Stimulated activated CD4-positive, alpha-beta T cell treated with anti-CD3 and anti-CD28 coated beads, Interleukin-15, amount 100 ng/mL, for 48 hours (primary cell): Measurements from ENCODE around the gene FLNB.
"Not testable (repeated sequence)": the region's sequence is repeated elsewhere in the genome, so short reads cannot be mapped to it uniquely, and the experiment has no call there.

Experiments used
- DNase-seq, 2 donors: peaks; one replicate each; pipeline ENCODE4 v3.0.0-alpha.2; 2020; ENCODE audit warnings: low read depth in 2 of 2

FLNB gene

DNA sequence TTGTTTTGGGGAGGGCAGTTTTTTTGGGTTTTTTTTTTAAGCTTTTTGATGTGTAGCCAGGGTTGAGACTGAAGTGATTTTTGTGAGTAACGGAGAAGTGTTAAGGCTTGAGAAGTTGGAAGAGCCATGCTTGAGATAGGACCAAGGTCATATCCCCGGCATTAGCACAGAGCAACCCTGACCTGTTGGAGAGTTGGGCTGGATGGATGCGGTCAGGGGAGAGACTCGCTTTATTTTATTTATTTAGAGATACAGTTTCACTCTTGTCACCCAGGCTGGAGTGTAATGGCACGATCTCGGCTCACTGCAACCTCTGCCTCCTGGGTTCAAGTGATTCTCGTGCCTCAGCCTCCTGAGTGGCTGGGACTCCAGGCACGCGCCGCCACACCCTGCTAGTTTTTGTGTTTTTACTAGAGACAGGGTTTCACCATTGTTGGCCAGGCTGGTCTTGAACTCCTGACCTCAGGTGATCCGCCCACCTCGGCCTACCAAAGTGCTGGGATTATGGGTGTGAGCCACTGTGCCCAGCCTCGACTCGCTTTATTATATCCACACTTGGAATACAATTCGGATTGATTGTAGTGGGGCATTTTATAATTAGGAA is 43.5 kb downstream of the FLNB start:
- DNase-seq = not testable (repeated sequence)

DNA sequence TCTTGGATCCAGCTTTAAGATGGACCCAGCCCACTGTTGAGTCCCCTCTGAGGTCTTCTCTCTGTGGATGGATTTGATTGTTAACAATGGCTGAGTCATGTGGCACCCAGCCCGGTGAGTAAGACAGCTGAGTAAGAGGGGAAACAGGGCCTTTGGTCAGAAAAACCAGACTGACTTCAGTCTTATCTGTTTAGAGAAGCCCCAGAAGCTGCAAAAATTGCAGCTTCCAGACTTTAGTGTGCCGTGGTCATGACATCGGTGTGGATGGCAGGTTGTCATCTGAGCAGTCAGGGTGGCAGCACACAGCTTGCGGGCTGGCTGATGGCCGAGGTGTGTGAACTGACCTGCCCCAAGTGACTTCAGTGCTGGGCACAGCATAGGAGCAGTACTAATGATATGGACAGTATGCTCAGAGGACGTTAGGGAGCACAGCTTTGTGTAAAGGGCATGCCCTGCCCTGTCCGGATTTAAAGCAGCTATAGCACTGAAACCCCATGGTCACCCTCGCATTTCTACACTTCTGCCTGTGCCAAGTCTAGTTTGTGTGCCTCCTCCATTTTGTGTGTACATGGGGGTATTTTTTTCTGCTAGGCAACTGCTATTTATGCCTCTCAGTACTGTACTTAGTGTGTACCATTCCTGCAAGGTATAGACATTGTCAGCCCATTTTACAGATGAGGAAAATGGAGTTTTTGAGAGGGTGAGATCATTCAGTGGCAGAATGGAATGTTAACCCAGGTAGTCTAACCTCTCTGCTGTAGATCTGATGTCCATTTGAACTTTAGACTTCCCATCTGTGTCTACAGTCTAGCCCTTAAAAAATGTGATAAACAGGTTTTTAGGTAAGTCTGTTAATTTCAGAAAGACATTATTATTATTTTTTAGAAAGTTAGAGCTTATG is 44.4 kb downstream of the FLNB start:
- peak; percentile 38 to 43 for DNase-seq

DNA sequence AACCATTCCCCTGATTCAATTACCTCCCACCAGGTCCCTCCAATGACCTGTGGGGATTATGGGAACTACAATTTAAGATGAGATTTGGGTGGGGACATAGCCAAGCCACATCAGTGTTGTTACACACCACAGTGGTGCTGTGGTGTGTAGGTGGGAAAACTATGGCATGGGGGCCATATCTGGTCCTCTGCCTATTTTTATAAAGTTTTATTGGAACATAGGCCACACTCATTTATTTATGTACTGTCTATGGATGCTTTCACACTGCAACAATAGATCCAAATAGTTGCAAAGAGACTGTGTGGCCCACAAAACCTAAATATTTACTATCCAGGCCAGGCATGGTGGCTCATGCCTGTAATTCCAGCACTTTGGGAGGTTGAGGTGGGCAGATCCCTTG is 46.4 kb downstream of the FLNB start:
- no peak for DNase-seq

DNA sequence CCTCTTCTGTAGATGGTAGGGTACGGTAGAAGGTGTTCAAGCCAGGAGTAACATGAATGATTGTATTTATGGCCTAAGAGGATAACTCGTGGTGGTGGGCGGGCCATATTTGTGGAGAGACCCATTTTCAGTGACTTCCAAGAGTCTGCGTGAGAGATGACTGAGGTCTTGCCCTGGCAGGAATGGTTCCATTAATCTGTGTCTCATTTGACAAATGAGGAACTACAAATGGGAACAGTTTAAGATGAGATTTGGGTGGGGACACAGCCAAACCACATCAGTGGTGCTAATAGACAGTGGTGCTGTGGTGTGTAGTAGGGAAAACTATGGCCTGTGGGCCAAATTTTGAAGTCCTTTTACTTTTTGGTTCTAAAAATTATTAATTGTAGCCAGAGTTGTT is 47.1 kb downstream of the FLNB start:
- DNase-seq = no peak

DNA sequence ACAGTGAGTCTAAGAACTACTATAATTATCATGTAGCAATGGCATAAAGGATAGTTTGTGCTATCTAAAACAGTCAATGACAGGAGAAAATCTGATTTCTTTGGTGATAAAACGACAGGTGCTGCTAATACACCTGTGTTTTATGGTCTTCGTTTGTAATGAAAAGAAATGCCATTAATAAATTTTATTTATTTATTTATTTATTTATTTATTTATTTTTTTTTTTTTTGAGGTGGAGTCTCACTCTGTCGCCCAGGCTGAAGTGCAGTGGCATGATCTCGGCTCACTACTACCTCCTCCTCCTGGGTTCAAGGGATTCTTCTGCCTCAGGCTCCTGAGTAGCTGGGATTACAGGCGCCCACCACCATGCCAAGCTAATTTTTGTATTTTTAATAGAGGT is 47.7 kb downstream of the FLNB start:
- not testable (repeated sequence) for DNase-seq

DNA sequence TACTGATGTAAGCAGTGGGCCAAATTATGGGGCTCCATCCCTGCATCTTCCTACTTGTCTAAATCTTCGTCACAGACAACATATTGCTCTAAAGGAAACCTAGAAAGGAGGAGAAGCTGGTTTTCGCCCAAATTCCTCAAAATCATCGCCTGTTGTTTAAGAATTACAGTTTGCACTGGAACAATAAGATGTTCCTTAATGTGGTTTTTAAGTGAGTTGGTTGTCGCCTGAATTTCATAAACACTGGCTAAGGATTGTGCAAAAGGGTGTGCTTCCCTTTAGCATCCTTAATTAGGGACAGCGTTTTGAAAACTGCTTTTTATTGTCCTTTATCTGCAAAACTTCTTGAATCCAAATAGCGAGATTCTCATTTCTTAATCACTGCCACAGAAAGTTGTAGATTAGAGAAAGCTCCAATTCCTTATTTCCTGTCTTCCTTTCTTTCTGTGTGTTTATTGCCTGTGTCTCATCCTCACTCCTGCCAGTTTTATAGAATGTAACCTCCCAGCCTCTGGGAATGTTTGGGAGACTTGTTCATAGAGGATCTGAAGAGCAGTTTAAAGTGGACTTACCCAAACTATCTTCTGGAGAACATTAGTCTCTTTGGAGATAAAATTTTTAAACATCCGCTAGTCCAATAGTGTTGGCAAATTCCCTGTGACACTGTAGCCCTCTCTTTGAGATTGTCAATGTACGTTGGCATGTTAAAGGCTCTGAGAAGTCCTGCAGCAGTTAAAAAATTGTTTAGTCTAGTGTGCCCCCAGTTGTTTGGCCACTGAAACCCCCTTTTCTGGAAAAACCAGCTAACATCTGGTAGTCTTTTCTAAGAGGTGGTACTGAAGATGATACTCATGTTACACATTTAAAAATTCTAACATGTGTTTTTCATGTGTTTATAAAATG is 50.4 kb downstream of the FLNB start:
- DNase-seq = no peak

DNA sequence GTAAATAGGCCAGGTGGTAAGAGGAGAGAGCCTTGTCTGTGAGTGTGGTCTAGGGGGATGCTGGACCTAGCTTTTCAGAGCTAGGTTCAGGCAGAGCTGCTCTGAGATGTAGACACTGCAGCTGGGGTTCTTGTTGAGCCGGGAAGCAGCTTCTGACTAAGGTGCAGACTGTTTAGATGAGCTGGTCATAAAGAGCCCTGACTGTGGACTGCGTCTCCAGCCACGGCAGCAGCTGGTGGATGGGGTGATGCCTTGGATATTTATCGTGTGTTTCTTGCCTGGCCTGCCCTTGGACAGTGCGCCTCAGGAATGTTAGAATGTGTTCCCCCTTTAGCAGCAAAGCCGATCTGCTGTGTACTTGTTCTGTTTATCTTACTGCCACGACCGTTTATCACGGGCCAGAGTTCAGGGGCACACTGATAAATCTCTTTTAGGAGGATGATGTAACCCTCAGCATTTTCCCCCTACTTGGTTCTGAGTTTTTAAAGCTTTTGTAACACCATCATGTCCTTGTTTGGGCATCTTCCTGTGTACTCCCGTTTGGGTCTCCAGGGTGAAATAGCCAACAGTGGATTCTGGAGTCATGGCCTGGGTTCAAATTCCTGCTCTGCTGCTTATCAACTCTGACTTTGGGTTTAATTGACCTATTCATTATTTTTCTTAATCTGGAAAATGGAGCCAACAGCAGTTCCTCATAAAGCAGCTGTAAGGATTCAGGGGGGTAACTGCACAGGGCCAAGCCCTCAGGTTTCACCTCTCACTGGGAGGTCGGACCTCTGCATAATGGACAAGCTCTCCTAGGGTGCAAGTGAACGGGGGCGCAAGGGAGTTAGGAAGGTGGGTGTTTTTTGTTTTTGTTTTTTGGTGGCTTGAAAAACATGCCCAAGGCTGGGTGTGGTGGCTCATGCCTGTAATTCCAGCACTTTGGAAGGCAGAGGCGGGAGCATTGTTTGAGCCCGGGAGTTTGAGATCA is 51.4 kb downstream of the FLNB start:
- no peak for DNase-seq

DNA sequence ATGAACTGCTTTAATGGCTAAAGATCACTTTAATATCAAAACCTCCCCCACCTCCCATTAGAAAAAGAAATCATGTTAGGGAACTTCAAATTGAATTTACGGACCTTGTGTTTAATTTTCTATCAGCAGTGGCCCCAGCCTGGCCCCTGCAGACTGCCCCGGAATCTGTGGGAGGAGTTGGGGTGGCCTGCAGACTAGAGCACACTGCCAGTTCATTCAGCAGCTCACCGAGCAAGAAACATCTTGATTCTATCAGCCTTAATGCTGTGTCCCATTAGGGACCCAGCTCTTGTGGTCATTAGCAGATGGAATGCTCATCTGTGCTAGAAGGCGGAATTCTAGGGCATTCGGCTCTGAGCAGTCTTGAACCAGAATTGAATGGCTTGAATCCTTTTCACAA is 54.2 kb downstream of the FLNB start:
- no peak for DNase-seq

DNA sequence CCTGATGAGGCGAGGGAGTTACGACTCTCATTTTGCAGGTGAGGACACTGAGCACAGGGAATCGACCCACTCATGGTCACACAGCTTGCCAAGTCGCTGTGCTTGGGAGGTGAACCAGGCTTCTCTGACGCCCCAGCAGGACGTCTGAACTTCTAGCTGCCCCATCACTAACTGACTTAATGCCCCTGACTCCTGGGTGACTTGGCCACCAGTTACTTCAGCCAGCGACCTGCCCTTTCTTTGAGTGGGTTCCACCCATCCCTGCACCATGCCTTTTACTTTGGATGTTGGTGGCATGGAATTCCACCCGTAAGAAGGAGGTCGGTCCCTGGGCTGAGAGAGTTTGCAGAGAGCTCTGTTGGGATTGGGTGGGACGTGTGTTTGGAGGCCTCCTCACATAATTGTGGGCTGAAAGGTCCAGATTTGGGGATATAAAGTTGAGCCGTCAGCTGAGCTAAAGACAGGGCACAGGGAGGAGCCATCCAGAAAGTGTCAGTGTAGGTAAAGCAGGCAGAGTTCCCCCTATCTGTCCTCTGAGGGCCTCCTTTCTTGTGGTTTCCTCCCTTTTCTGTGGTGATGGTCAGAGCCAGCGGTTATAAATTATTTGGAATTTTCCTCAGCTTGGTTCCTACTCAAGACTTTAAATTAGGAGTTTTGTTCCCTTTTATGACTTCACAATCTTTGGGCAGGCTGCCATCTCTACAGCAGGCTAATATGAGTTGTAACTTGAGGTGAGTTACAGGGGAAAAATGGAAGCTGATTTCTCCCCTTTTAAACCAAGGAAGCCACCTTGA is 55.0 kb downstream of the FLNB start:
- no peak for DNase-seq

DNA sequence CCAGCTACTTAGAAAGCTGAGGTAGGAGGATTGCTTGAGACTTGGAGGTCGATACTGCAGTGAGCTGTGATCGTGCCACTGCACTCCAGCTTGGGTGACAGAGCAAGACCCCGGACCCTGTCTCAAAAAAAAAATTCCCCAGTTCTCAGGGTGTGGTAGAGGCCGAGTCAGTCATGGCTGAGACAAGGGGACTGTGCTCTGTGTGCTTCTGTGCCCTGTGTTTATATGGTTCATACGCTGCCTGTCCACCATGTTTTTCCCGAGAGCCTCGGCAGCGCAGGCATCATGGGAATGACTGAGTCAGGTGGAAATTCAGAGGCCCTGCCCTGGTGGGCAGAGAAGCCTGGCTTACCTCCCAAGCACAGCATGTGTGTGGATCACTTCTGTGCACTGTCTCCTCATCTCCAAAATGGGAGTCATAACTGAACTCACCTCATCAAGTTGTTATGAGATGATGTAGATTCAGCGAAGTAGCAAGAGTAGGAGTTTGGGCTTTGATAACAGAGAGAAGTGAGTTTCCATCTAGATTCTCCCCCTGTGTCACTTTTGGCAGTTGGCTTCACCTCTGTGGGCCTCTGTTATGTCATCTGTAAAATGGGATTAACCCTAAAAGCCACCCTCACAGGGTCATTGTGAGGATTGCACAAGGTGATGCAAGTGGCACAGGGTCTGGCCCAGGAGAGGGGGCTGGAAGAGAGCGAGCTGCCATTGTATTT is 56.9 kb downstream of the FLNB start:
- DNase-seq = no peak

DNA sequence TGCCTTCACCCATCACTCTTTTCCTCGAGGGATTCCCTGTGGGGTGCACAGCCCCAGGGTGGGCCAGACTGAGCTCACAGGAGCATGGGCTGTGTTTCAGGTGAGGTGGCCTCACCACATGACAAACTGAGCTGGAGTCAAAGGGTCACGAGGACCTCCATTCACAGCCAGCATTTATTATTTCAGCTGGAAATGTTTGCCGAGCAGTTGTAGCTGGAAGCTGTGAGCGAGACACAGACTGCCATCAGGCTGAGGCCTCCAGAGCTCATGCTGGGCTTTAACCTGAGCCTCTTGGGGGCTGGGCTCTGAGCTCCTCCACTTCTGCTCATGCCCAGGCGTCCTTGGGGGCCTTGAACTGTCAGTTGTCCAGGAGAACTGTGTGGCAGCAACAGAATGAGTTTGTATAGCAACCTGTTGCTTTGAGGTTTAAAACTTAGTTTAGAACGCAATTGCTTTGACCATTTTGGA is 57.5 kb downstream of the FLNB start:
- no peak for DNase-seq

DNA sequence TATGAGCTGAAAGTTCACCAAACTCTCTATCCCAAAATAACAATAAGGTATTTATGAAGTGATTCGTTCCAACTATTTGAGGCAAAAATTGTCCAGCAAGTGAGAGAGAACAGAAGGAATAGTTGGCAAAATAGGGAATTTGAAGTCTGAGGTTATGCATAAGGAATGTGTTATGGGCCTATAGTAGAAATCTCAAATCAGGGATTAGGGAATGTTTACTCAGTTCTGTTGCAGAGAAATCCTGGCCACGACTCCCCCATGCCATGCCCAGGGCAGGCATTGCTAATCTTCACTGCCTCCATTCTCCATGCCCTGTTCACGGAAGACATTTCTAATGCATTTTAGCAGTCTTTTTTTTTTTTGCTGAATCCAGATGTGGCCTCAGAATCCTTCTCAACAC is 58.6 kb downstream of the FLNB start:
- DNase-seq = no peak

DNA sequence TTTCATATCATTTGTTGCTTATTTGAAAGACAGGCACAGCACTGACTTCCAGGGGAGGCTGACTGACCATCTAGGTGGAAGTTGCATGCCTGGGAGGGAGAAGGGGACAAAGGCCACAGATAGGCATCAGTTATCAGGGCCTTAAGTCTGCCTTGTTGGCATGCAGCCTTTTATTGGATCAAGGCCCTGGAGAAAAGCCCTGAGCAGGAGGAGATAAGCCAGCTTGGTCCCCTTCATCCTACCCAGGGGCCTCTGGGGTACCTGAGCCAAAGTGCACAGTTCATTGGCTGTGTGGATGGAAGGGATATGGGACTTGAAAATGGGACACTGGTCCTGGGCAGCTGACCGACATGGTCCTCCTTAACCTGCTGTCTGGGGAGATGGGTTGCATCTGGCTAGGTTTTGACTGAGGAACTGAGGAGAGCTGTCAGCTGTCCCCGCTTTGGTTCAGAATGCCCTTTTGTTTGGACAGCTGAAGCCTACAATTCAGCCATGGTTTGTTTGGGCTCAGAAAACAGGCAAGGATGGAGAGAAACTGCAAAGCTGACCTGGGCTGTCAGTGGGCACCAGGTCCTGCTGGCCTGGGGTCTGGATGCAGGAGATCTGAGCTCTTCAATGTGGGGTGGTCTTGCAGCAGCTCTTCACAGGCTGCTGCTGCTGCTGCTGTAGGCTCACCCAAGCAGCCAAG is 60.0 kb downstream of the FLNB start:
- no peak for DNase-seq

DNA sequence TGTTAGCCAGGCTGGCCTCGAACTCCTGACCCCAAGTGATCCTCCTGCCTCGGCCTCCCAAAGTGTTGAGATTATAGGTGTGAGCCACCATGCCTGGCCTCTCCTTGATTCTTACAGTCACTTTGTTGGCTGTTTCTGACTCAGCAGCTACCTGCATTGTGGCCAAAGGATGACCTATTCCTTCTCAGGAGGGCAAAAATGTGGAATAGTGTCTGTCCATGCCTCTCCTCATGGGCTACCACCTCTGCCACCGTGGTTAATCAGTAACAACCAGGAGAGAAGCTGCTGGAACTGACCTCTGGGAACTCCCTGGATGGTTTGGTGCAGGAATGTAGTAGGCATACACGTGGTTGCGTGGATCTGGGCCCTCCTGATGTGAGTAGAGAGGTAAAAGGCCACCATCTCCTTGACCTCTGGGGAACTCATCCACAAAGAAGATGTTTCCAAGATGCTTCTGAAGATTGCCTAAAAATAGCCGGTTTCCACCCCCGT is 63.3 kb downstream of the FLNB start:
- DNase-seq = no peak

DNA sequence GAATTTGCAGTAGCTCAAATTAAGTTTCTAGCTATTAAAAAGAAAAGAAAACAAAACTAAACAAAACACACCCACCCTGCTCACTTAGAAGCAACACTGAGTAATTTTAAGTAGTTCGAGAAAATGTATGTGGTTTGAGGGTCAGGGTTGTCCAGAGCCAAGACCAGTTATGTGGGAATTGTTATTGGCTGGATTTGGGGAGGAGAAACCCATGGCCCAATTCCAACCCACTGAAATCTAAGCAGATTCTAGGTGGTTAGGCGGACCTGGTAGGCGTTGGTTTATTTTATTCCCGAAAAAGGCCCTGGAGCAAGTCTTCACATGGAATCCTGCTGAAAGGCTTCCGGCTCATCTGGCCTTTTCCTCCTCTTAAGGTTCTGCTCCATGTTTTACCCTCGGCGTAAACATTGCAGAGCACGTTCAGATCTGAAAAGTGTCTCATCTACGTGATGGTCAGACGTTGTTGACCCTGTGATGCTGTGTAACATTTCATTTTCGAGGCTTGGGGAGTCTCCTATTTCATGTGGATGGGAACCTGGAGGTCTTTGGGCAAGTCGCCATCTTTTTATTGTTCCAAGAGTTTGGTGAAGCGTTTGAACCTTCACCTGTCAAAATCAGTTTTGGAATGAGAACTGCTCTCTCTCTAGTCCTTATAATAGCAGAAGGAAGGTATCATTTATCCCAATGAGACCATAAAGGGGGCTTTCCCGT is 64.0 kb downstream of the FLNB start:
- no peak for DNase-seq

DNA sequence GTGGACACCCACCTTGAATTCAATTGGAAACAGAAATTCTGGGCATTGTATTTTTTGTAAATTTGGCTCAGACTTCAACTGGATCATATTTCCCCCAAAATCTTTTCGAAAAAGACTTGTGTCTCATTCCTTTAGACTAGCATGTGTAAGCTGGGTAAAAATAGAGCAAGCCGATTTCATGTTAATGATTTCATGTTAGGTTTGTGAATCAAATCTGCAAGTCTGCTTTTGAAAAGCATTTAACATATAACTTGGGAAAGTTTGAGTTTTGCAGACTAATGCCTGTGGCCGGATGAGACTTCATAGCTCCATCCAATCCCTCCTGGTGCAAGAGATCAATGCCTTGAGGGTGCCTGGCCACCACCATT is 64.5 kb downstream of the FLNB start:
- DNase-seq = no peak

DNA sequence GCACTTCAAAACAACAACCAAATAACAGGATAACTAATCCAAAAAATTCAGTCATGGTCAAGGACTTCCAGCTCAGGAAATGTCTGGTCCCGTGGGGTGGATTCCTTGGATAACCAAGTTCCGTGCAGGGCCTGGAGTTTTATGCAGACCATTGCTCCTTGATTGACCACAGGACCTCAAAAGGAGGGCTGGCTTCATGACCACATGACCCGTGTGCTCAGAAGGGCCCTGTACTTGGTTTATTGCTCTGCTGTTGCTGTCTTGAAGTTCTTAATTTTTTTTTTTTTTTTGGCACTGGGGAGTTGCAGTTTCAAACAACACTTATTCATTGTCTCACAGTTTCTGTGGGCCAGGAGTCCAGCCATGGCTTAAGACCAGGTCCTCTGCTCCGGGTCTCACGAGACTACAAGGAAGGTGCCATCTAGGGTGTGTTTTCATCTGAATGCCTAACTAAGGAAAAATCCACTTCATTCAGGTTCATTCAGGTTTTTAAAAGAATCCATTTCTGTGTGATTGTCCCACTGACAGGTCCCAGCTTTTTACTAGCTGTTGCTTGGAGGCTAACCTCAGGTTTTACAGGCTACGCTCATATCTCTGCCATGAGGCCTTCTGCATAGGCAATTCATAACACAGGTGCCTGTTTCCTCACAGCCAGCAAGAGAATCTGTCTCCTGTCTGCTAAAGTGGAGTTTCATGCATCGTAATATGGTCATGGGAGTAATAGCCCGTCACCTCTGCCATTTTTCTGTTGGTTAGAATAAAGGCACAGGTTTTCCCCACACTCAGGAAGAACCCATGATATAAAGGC is 65.3 kb downstream of the FLNB start:
- DNase-seq = no peak
